Neural cell (in vitro differentiated cells): Measurements from ENCODE around the gene ABHD17C. TPM values are rescaled to one million over a fixed set of nuclear protein-coding genes. Genes with fewer than 3 reads are reported as not detected.
"Not testable (repeated sequence)": the region's sequence is repeated elsewhere in the genome, so short reads cannot be mapped to it uniquely, and the experiment has no call there.

Experiments used
- H2AFZ ChIP-seq: fragments of 200-600, 300-800 bp; sonication (generic), shearing (Covaris generic); 2 replicates; pipeline ENCODE4 v1.6.0; 2014; ENCODE audit warnings: low read depth, mild to moderate bottlenecking, antibody characterized with exemption, low read length, moderate library complexity
- H3F3A ChIP-seq: fragments of 200-600 bp; shearing (Covaris generic); 2 replicates; pipeline ENCODE4 v1.6.1; 2016; ENCODE audit warnings: mild to moderate bottlenecking, moderate library complexity, mixed read lengths, antibody characterized with exemption, low read length; ENCODE audit not compliant: insufficient read depth, poor library complexity, severe bottlenecking
- H3K27ac ChIP-seq: fragments of 200-600, 300-800 bp; sonication (generic), shearing (Covaris generic); 2 replicates; pipeline ENCODE4 v1.5.1; 2014; ENCODE audit warnings: mild to moderate bottlenecking, low read length, moderate library complexity
- H3K27me3 ChIP-seq: fragments of 300-800, 200-600 bp; sonication (generic), shearing (Covaris generic); 2 replicates; pipeline ENCODE4 v1.6.0; 2014; ENCODE audit warnings: mild to moderate bottlenecking, low read depth, low read length, moderate library complexity; ENCODE audit not compliant: insufficient read depth
- H3K36me3 ChIP-seq: fragments of 300-800, 200-600 bp; sonication (generic), shearing (Covaris generic); 2 replicates; pipeline ENCODE4 v1.5.1; 2014; ENCODE audit warnings: mild to moderate bottlenecking, antibody characterized with exemption, low read length, moderate library complexity; ENCODE audit not compliant: insufficient read depth
- H3K4me2 ChIP-seq: fragments of 300-800, 200-600 bp; sonication (generic), shearing (Covaris generic); 2 replicates; pipeline ENCODE4 v1.6.0; 2014; ENCODE audit warnings: mild to moderate bottlenecking, low read length
- H3K4me3 ChIP-seq: fragments of 300-800, 200-600 bp; sonication (generic), shearing (Covaris generic); 2 replicates; pipeline ENCODE4 v1.5.1; 2014; ENCODE audit warnings: mild to moderate bottlenecking, low read length, moderate library complexity
- H3K79me2 ChIP-seq: fragments of 200-600 bp; shearing (Covaris generic); replicated peaks from 2 replicates; pipeline ENCODE4 v1.6.0; 2014; ENCODE audit warnings: mild to moderate bottlenecking, low read length, moderate library complexity; ENCODE audit not compliant: insufficient read depth
- H3K9ac ChIP-seq: fragments of 300-800, 200-600 bp; sonication (generic), shearing (Covaris generic); 2 replicates; pipeline ENCODE4 v1.6.1; 2016; ENCODE audit warnings: mild to moderate bottlenecking, low read length, mixed read lengths
- H3K9me2 ChIP-seq: fragments of 200-600 bp; shearing (Covaris generic); 2 replicates; pipeline ENCODE4 v1.6.1; 2016; ENCODE audit warnings: mild to moderate bottlenecking, low read length, mixed read lengths; ENCODE audit not compliant: insufficient read depth
- H3K9me3 ChIP-seq: fragments of 200-600, 300-800 bp; sonication (generic), shearing (Covaris generic); 2 replicates; pipeline ENCODE4 v1.6.1; 2016; ENCODE audit warnings: mild to moderate bottlenecking, mixed run types, low read length, moderate library complexity, mixed read lengths
- H4K20me1 ChIP-seq: fragments of 200-600 bp; shearing (Covaris generic); 2 replicates; pipeline ENCODE4 v1.6.1; 2016; ENCODE audit warnings: mild to moderate bottlenecking, mixed run types; ENCODE audit not compliant: insufficient read depth
- CTCF ChIP-seq: fragments of 450-650 bp; IDR thresholded peaks from 2 replicates; pipeline ENCODE4 v1.5.1; 2014; ENCODE audit warnings: antibody characterized with exemption, mild to moderate bottlenecking, moderate library complexity; ENCODE audit not compliant: poor library complexity, severe bottlenecking
- EP300 ChIP-seq: fragments of 450-650 bp; conservative IDR thresholded peaks from 2 replicates; pipeline ENCODE4 v1.6.1; 2014; ENCODE audit warnings: antibody characterized with exemption, mild to moderate bottlenecking, moderate library complexity; ENCODE audit not compliant: poor library complexity, severe bottlenecking
- EZH2 ChIP-seq: fragments of 200-600, 300-800 bp; shearing (Covaris generic), sonication (generic); IDR thresholded peaks from 2 replicates; pipeline ENCODE4 v1.6.1; 2014; ENCODE audit warnings: antibody characterized with exemption, low read length, borderline replicate concordance, mild to moderate bottlenecking; ENCODE audit not compliant: insufficient read depth, poor library complexity, severe bottlenecking
- MXI1 ChIP-seq: fragments of 450-650 bp; conservative IDR thresholded peaks from 2 replicates; pipeline ENCODE4 v1.6.1; 2014; ENCODE audit warnings: antibody characterized with exemption, mild to moderate bottlenecking; ENCODE audit not compliant: poor library complexity, severe bottlenecking
- POLR2AphosphoS5 ChIP-seq: IDR thresholded peaks from 2 replicates; pipeline ENCODE4 v1.6.1; 2012
- RAD21 ChIP-seq: fragments of 450-650 bp; conservative IDR thresholded peaks from 2 replicates; pipeline ENCODE4 v1.6.1; 2014; ENCODE audit warnings: antibody characterized with exemption, mild to moderate bottlenecking, moderate library complexity
- REST ChIP-seq: IDR thresholded peaks from 2 replicates; pipeline ENCODE4 v1.6.1; 2012; ENCODE audit warnings: borderline replicate concordance
- SMC3 ChIP-seq: fragments of 450-650 bp; conservative IDR thresholded peaks from 2 replicates; pipeline ENCODE4 v1.6.1; 2014; ENCODE audit warnings: antibody characterized with exemption, mild to moderate bottlenecking, moderate library complexity; ENCODE audit not compliant: poor library complexity
- TAF1 ChIP-seq: IDR thresholded peaks from 2 replicates; pipeline ENCODE4 v1.6.1; 2012; ENCODE audit warnings: low read depth
- polyA plus RNA-seq: library from polyadenylated mRNA; depleted of rRNA; stranded (reverse); fragments of >200 nt; gene quantifications from 2 replicates; pipeline ENCODE4 v1.2.3, GENCODE V29; 2014

ABHD17C gene
- polyA plus RNA-seq, 1 donor from 2014 or later, result 18.3 TPM

- Histone ChIP-seq H3K4me2 (no peak overlapping the region), H2AFZ (no peak overlapping the region), H3K27ac (no peak overlapping the region), H3K9me3 (no peaks in the 10 kb centered on the region), H4K20me1 (no peaks in the 10 kb centered on the region), H3K79me2 (no peaks in the 10 kb centered on the region), H3F3A (no peaks in the 10 kb centered on the region), H3K9me2 (no peaks in the 10 kb centered on the region), H3K9ac (no peak overlapping the region), H3K36me3 (no peaks in the 10 kb centered on the region), H3K27me3 (no peaks in the 10 kb centered on the region), H3K4me3 (no peak overlapping the region)
- TF ChIP-seq REST (no peak), MXI1 (no peak), SMC3 (no peak), TAF1 (no peak), RAD21 (no peak), POLR2AphosphoS5 (no peak), EZH2 (no peak), CTCF (no peak)
These were observed 65.8 kb downstream of the ABHD17C start for GRCh38 chr15:80760960-80761359.

DNA sequence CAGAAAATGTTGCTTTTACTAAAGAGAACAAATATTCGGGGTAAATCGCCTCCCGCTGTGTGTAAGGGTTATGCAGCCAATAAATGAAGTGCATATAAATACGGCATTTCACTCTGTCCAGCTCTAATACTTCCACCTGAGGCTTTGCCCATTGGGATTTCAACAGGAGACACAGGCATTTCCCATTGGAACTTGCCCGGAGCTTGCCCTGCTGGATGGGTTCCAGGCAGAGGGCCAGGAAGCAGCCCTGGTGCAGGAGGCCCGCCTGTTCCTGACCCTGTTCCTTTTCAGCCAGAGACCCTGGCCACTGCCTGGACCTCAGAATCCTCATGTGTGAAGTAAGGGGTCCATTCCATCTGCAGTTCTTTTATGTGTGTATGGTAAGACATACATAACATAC, 66.6 kb downstream of the ABHD17C start:
- no peak for TF ChIP-seq SMC3
- TF ChIP-seq MXI1, result no peak
- TF ChIP-seq EZH2, result no peak
- no peak for TF ChIP-seq CTCF
- TF ChIP-seq POLR2AphosphoS5, result no peak
- no peak for TF ChIP-seq EP300
- no peak for TF ChIP-seq TAF1
- TF ChIP-seq RAD21, result no peak
- no peak for TF ChIP-seq REST
- no peaks in the 10 kb centered on the region for H3K27me3 ChIP-seq
- no peaks in the 10 kb centered on the region for H3K79me2 ChIP-seq
- no peaks in the 10 kb centered on the region for H3F3A ChIP-seq
- H3K9me3 ChIP-seq, result no peaks in the 10 kb centered on the region
- H3K36me3 ChIP-seq, result no peaks in the 10 kb centered on the region
- H3K27ac ChIP-seq, result no peak overlapping the region
- no peak overlapping the region for H3K4me3 ChIP-seq
- no peaks in the 10 kb centered on the region for H4K20me1 ChIP-seq
- no peak overlapping the region for H3K9ac ChIP-seq
- no peak overlapping the region for H2AFZ ChIP-seq
- H3K9me2 ChIP-seq, result no peaks in the 10 kb centered on the region
- H3K4me2 ChIP-seq, result no peak overlapping the region

DNA sequence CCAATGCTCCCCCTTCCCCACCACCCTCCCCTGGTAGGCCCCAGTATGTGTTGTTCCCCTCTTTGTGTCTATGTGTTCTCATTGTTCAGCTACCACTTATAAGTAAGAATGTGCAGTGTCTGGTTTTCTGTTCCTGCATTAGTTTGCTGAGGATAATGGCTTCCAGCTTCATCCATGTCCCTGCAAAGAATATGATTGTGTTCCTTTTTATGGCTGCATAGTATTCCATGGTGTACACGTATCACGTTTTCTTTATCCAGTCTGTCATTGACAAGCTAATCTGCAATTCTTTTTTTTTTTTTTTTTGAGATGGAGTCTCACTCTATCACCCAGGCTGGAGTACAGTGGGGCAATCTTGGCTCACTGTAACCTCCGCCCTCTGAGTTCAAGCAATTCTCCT, 68.1 kb downstream of the ABHD17C start:
- H3K9ac ChIP-seq, H3K4me2 ChIP-seq, H3F3A ChIP-seq, H4K20me1 ChIP-seq, H3K4me3 ChIP-seq, H3K27ac ChIP-seq, H3K9me2 ChIP-seq, H3K36me3 ChIP-seq, H3K27me3 ChIP-seq, H2AFZ ChIP-seq, H3K9me3 ChIP-seq, H3K79me2 ChIP-seq: not testable (repeated sequence)
